ENCODE measurements around the gene NEURL1B.
"Not testable (repeated sequence)": the region's sequence is repeated elsewhere in the genome, so short reads cannot be mapped to it uniquely, and the experiment has no call there.

The NEURL1B gene

DNA sequence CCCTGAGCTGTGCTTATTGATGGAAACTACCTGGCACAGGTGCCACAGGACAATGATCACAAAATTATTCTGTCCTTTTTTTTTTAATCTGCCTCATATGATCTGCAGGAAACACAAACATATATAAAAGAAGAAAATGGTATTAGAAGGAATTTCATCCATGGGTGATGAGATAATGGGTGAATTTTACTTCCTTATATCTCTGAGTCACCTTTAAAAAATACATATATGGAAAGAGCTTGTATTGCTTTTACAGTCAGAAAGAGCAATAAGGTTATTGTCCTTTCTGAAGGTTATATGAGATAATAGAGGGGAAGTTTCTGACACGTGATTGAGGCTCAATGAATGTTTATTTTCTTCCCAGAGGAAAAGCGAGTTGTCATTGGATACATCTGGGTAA, 31.6 kb downstream of the NEURL1B start:
- DNase-seq (ENCODE audit: low read depth in 1 of 2, low spot score in 1 of 2) = no peak

DNA sequence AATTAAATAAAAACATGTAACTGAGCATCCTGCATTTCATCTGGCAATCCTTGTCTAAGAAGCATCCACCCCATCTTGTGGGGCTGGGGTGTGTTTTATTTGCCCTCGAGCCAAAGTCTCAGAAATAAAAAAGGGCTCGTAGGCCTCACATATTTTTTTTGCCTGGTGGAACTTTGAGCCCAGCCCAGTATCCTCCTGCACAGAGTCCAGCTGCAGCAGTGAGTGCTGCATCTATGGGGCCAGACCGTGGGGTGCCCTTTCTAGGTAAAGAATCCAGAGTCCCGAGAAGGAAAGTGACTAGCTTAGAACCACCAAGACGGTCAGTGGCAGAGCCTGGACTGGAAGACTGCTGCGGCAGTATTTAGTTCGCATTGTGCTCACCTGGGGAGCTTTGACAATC, 33.1 kb downstream of the NEURL1B start:
- no peak for DNase-seq (ENCODE audit: low read depth in 1 of 2, low spot score in 1 of 2)

DNA sequence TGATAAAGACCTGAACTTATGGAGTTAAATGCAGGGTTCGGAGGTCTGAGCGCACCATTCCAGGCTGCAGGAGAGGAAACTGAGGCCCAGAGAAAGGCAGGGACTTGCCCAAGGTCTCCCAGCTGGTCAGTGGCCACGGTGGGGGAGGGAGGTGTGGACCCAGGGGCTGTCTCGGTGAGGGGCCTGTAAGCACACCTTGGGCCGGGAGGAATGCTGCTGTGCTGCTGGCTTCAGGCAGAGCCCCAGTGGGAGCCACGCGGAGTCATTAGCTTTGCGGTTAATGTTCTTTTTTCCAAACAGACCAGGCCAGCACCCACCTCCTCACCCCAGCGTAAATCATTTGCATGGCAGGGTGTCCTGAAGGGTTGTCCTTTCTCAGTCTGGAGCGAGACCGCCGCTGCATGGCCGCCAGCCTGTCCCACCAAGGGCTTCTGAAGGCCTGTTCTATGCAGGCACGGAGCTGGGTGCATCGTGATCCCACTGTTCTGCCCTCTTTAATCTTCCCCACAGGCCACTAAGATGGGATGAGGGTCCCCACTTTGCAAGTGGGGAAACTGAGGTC, 35.9 kb downstream of the NEURL1B start:
- DNase-seq (ENCODE audit: low read depth in 1 of 2, low spot score in 1 of 2) = no peak

DNA sequence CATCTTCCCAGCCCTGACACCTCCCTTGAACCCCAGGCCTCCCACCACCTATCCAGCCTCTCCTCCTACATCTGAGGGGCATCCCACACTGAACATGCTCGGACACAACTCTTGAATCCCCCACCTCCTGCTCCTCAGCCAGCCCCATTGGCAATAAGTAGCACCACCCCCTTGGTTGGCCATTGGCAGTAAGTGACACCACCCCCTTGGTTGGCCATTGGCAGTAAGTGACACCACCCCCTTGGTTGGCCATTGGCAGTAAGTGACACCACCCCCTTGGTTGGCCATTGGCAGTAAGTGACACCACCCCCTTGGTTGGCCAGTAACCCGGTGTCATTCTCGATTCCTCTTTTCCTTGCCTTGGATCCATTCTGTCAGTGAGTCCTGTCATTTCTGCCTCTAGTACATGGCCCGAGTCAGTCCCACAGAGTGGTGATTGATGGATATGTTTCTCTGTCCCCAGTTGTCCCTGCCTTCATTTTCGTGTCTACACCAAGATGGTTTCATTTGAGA, 37.4 kb downstream of the NEURL1B start:
- DNase-seq (ENCODE audit: low read depth in 1 of 2, low spot score in 1 of 2) = not testable (repeated sequence)

DNA sequence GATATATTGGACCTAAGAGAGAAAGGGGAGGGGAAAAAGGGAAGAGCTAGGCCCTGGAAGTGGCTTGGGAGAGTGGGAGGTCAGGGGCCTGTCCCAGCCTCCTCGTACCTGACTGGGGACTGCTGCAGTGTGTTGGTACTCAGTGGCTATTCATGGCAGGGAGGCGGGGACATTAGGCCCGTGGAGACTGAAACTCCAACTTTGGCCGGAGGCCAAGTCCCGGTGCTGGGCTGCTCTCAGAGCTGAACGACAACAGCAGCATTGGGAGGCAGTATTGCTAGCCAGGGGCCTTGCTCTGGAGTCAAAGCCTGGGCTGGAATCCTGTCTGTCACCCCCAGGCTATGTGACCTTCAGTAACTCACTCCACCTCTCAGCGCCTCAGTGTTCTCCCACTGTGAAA, 37.8 kb downstream of the NEURL1B start:
- DNase-seq (ENCODE audit: low read depth in 1 of 2, low spot score in 1 of 2) = no peak

DNA sequence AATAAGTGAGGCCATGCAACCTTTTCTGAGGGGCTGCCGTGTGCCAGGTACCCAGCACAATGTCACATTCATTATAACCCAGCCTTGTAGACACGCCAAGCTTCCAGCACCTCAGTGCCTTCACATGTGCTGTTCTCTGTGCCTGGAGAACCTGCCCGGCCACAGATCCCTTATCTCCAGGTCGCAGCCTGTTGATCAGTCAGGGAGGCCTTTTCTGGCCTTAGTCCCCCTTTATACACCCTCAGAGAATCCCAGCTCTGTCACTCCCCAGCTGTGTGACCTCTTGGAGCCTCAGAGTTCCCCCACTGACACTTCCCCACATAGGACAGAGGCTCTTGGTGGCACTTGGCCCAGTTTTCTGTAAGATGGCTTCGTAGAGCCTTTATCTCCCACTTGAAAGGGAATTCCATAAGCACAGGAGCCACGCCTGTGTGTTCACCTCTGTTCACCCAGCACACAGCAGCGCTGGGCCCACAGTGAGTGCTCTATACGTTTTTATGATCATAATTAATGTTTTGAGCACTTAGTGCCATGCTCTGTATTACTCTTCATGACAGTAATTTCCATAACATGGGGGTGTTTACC, 38.7 kb downstream of the NEURL1B start:
- DNase-seq (ENCODE audit: low read depth in 1 of 2, low spot score in 1 of 2) = no peak

DNA sequence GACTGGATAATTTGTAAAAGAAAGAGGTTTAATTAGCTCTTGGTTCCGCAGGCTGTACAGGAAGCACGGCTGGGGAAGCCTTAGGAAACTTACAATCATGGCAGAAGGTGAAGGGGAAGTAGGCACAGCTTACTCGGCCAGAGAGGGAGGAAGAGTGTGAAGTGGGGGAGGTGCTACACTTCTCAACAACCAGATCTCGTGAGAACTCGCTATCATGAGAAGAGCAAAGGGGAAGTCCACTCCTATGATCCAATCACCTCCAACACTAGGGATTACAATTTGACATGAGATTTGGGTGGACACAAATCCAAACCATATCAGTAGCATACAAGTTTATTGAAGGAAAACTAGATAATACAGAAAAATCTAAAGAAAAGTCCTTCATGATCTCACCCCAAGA, 39.9 kb downstream of the NEURL1B start:
- DNase-seq (ENCODE audit: low read depth in 1 of 2, low spot score in 1 of 2) = no peak

DNA sequence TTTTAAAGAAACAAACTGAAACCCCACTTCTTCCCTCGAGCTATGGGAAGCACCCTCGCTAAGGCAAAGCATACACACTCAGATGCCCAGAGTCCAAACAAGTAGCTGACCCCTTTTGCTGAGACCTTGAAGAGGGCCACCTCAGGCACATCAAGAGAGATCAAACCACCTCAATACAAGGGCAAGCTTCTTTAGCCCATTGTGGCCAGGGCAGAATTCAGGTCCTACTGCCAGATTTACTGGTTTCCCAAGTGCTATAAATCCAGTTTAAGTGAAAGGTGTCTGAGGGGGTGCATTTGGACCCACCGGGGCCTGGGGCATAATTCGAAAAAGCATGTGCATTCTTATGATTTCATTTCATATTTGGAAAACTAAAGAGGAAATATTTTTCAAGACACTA, 40.4 kb downstream of the NEURL1B start:
- no peak for DNase-seq (ENCODE audit: low read depth in 1 of 2, low spot score in 1 of 2)

DNA sequence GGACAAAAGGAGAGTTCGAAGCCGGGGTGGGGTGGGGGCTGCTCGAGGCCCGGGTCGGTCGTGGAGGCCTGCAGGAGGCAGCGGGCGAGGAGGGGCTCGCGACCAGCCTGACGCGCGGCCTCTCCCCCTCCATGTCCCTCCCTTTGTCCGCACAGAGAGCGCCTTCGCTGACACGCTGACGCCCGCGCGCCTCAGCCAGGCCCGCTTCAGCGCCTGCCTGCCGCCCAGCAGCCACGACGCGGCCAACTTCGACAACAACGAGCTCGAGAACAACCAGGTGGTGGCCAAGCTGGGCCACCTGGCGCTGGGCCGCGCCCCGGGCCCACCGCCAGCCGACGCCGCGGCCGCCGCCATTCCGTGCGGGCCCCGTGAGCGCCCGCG, 42.2 kb downstream of the NEURL1B start:
- no peak for DNase-seq (ENCODE audit: low read depth in 1 of 2, low spot score in 1 of 2)

DNA sequence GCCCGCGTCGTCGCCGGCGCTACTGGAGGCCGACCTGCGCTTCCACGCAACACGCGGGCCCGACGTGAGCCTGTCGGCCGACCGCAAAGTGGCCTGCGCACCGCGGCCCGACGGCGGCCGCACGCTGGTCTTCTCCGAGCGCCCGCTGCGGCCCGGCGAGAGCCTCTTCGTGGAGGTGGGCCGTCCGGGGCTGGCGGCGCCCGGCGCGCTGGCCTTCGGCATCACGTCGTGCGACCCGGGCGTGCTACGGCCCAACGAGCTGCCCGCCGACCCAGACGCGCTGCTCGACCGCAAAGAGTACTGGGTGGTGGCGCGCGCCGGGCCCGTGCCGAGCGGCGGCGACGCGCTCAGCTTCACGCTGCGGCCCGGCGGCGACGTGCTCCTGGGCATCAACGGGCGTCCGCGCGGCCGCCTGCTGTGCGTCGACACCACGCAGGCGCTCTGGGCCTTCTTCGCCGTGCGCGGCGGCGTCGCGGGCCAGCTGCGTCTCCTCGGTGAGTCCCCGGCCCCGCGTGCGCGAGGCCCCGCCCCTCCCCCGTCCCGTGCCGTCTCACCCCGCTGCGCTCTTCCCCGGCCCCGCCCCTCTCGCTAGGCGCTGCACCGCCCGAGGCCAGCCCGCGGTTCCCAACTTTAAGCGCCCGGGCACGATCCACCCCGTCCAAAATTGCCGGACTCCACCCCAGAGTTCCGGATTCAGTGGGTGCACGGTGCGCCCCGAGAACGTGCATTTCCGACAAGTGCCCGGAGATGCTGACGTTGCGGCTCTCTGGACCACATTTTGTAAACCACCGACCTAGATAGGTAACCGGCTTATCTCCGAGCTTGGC, 42.8 kb downstream of the NEURL1B start:
- peak; percentile 19 to 40 for DNase-seq (ENCODE audit: low read depth in 1 of 2, low spot score in 1 of 2)

DNA sequence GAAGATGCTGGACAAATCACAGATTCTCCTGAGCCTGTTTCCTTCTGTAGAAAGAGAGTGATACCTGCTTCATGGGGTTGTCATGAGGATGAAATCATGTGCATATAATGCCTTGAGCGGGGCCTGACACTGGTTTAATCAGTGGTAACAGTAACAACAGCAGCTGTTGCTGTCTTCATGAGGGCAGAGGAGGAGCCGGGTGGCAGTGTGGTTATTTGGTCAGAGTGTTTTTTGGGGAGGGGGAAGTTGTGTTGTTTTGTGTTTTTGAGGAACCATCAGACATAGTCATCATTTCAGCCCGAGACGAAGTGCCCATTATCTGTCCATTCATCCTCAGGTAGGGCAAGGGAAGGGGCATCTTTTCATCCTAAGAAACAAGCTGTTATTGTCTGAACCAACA, 44.0 kb downstream of the NEURL1B start:
- DNase-seq (ENCODE audit: low read depth in 1 of 2, low spot score in 1 of 2) = no peak

DNA sequence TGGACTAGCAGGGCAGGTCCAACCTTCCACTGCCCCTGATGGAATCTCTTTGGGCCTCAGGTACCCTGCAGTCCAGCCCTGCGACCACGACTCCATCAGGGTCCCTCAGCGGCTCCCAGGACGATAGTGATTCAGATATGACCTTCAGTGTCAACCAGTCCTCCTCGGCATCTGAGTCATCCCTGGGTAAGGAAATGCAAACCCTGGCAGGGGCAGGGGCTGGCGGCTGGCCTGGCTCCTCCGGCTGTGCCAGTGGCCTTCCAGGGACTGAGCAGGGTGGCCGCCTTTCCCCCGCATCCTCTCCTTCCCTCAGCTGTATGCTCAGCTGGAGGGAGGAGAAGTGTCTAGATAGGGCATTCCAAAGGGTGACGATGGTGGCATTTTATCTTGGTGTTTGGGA, 45.0 kb downstream of the NEURL1B start:
- no peak for DNase-seq (ENCODE audit: low read depth in 1 of 2, low spot score in 1 of 2)

DNA sequence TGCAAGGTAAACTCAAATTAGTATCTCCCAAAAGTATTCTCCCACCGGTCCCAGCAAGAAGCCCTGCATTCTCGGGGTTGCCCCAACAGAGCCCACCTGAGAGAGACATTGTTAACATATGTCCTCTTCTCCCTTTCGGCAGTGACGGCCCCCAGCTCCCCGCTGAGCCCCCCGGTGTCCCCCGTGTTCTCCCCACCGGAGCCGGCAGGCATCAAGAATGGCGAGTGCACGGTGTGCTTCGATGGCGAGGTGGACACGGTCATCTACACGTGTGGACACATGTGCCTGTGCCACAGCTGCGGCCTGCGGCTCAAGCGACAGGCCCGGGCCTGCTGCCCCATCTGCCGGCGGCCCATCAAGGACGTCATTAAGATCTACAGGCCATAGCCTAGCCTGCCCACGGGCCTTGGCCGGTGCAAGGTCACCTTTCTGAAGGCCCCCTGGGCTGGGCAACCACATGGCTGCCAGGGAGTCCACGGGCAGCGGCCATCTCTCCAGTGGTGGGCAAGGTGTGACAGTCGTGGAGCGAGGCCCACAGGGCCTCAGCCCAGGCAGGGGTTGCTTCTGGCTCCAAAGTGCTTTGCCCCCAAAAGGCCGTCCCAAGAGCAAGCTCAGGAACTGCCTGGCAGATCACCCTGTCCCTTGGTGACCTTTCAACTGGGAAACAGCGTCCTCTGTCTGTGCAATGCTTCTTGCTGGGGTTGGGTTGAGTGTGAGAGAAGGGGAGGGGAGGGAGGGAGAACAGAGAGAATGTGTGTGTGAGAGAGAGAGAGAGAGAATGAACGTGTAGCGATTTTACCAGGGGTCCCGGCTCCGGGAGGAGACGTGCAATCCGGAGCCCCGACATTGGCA, 45.7 kb downstream of the NEURL1B start:
- no peak for DNase-seq (ENCODE audit: low read depth in 1 of 2, low spot score in 1 of 2)

DNA sequence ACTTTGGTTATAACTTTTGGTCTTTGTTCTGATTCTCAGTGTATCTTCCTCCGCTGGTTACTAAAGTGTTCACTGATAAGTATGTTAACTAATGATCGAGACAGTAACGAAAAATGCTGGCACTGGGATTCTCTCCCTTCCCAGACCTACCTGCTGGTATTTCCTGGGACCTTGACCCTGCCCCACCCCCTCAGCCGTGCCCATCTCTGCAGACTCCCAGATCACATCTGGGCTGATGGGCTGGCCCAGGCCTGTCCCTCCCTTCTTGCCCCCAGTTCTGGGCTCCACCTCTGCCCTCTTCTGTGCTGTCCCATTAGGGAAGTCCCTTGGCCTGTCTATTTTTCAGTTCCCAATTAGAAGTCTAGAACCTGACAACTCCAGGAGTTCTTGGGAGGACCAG, 46.9 kb downstream of the NEURL1B start:
- DNase-seq (ENCODE audit: low read depth in 1 of 2, low spot score in 1 of 2) = no peak

DNA sequence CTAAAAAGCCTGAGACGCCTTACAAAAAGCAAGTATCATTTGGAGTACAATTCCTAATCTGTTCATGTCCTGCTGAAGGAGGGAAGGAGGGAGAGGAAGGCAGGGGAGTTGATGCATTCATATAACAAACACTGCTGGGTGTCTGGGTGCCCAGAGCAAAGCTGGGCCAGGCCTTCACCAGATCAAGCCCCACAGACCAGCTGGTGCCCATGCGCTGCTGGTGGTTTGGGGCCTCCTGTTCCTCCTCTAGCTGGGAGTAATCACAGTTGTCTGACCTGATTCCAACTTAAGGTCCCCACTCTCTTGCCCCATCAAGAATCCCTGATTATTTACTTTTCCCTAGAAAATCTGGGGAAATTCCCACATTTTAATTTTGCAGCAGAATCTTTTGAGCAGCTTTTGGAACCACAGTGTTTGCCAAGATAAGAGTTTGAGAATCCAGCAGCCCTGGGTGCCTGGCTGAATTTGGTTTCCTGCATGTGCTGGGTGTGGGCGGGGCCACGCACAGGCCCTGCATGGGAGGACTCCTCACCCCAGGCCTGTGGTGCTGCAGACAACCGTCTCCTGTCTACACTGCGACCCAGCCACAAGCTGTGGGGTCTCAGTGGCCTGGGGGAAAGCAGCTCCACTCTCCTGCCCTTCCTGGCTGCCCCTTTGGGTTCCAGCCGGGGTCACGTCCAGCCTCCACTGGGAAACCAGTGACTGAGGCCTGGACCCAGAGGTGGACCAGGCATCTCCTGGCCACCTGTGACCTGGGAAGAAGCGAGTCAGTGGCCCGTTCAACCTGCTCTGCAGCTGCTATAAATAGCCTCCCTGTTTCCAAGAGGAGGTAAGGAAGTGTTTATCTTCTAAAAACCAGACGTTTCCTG, 47.5 kb downstream of the NEURL1B start:
- DNase-seq (ENCODE audit: low read depth in 1 of 2, low spot score in 1 of 2) = peak in 1 of 2 donors; percentile 28

DNA sequence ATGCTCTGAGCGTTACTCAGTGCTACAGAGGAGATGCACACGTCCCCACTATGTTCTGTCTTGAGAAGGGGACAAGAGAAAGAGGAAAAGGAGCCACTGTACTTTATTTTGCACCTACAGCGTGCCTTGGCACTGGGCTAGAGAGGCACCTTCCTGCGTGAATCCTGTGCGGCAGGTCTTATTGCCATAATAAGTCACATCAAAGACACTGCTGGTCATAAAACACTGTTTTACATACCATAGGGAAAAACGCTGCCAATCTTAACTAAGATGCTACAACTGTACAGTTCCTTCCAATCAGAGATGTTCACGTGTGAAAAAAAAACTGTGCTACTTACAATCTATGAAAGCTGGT, 48.1 kb downstream of the NEURL1B start:
- DNase-seq (ENCODE audit: low read depth in 1 of 2, low spot score in 1 of 2) = no peak

DNA sequence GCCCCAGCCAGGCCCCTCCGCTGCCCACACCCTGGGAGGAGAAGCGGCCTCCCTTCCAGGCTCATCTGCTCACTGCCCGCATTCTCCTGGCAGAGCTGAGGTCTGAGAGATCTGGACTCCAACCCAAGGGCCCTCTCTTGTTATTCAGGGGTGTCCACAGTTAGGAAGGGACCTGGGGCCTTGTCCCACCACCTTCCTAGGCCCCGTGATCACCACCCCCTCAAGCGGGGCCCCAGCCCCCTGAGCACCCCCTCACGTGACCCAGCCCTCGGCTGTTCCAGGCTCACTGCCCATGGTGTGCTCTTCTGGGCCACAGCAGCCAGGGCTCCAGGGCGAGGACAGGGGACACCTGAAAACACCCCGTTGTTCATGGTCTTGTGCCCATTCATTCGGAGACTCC, 48.7 kb downstream of the NEURL1B start:
- no peak for DNase-seq (ENCODE audit: low read depth in 1 of 2, low spot score in 1 of 2)

DNA sequence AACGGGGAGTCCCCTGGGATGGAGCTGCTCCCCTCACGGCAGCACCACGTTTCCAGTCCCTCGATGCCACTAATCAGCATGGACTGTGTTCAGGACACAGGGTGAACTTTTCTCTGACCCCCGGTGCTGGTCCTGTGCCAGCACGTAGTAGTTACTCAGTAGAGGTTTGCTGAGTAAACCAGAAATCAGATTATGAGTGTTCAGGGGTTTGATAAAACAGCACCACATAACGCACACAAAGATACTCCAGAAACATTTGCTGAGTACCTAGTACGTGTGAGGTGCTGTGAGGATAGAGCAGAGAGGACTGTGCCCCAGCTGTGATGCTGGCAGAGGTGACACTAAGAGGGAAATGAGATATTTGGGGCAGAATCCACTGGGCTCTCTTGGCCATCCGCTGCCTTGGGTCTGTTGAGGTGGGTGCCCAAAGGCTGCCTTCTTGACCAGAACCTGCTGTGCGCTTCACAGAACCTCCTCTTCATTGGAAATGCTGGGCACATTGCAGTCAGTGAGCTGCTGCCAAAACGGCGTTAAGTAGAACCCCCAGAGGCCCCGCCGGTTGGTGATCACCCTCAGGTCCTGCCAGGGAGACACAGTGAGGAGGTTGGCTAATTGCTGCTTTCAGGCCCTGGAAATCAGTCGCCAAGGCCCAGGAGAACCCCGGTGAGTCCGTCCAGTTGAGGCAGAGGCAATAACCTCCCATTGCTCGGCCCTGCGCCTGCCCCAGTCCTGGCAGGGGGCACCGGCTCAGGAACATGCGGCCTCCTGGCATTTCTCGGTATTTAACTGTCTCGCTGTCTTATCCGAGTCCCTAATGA, 49.4 kb downstream of the NEURL1B start:
- no peak for DNase-seq (ENCODE audit: low read depth in 1 of 2, low spot score in 1 of 2)

DNA sequence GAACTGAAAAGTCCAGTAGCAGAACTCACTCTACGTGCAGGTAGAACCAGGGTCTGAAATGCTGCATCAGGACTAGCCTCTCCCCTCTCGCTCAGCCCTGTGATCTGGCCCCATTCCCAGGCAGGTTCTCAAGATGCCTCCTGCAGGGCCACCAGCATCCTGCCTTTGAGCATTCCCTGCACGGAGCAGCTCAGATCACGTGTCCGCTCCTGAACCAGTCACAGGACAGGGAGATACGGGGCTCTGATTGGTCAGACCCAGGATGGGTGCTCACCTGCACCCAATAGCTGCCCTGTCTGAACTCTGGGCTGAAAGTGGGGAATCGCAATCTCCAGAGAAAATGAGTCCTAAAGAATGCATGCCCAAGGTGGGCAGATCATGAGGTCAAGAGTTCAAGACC, 50.8 kb downstream of the NEURL1B start:
- DNase-seq (ENCODE audit: low read depth in 1 of 2, low spot score in 1 of 2) = no peak

DNA sequence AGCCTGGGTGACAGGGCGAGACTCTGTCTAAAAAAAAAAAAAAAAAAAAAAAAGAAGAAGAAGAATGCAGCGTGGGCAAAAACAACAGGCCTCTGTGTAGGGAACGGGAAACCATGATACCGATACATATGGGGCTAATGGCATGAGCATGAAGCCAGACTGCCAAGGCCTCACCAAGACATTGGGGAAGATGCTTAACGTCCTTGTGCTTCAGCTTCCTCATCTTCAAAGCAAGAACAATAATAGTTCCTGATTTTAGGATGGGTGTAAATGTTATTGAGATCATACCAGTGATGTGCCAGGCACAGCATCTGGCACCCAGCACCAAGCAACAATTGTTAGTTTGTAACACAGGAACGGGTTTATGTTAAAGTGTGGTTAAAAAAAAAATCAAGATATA, 51.4 kb downstream of the NEURL1B start:
- no peak for DNase-seq (ENCODE audit: low read depth in 1 of 2, low spot score in 1 of 2)

All from activated CD4-positive, alpha-beta T cell treated with anti-CD3 and anti-CD28 coated beads, Interleukin-2, amount 50 U/mL, for 24 hours (primary cell).